GM12874 (cell line): ENCODE results near the gene PHKB.

Source experiments
- TF ChIP-seq, protein P1 (sequence below): IDR thresholded peaks from 2 replicates; pipeline ENCODE4 v1.5.1; 2011; ENCODE audit warnings: low read depth, mild to moderate bottlenecking, control low read depth, low read length, moderate library complexity; ENCODE audit not compliant: insufficient read depth

PHKB gene

DNA sequence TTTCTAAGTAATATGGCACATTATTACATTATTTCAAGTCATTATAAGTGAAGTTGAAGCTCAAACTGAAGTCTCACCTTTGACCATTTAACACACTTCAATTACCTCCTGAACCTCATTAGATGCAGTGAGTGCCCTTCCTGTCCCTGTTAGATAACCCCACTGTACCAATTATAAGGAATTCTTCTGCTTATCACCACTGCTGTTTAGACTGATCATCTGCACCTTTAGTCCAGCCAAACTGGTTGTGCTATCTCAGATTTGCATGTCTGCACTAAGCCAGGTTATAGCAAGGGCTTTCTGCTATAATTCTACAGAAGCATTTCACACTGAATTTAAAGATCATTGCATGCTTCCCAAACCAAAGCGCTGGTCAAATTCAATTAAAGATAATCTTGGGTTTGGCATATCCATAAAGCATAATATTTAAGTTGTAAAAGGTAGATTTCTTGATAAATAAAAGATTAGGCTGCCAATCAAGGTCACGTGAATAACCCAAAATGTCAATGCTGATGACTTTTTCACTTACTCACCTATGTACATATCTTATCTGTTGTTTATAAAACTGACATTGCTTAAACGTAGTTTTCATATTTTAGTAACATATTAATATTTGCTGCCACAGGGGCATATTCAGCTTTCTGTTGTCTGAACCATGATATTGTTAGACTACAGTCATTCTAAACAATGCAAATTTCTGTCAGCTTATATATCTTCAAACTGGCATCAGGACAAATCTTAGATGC is 12.1 kb upstream of the PHKB start:
- TF ChIP-seq, protein P1, sequence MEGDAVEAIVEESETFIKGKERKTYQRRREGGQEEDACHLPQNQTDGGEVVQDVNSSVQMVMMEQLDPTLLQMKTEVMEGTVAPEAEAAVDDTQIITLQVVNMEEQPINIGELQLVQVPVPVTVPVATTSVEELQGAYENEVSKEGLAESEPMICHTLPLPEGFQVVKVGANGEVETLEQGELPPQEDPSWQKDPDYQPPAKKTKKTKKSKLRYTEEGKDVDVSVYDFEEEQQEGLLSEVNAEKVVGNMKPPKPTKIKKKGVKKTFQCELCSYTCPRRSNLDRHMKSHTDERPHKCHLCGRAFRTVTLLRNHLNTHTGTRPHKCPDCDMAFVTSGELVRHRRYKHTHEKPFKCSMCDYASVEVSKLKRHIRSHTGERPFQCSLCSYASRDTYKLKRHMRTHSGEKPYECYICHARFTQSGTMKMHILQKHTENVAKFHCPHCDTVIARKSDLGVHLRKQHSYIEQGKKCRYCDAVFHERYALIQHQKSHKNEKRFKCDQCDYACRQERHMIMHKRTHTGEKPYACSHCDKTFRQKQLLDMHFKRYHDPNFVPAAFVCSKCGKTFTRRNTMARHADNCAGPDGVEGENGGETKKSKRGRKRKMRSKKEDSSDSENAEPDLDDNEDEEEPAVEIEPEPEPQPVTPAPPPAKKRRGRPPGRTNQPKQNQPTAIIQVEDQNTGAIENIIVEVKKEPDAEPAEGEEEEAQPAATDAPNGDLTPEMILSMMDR, result no peak

DNA sequence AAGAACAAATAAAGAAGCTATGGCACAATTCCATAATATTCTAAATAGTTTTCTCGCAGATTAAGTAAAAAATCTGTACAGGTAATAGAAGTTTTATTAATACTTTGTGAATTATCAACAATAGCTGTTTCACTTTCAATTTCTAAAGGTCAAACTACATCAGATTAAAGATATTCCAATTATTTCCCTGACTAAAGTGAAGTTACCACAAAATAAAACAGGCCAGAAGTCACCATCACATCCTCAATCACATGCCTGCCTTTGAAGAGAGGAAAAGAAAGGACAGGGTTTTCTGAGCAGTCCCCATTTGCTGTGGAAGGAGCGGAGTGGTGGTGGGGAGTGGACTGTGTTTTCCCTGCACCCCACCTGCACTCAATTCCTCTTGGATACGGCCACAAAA is 11.3 kb upstream of the PHKB start:
- TF ChIP-seq, protein P1, result no peak

DNA sequence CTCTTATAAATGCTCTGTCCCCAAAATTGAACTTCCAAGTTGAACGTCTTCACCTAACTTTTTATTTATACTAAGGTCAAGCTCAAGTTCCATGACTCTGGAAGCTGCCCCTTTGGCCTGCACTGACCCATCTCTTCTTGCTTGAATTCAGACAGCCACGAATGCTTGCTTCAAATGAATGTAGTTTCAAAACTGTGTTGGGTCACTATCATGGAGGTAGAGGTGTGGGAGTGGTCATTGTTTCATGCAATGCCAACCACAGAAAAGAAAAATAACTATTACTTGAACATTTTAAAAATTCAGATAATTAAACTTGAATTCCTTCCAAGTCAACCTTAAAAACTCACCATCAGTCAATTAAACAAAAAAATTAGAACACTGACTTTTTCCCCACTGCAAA is 2.8 kb upstream of the PHKB start:
- TF ChIP-seq, protein P1, result no peak

DNA sequence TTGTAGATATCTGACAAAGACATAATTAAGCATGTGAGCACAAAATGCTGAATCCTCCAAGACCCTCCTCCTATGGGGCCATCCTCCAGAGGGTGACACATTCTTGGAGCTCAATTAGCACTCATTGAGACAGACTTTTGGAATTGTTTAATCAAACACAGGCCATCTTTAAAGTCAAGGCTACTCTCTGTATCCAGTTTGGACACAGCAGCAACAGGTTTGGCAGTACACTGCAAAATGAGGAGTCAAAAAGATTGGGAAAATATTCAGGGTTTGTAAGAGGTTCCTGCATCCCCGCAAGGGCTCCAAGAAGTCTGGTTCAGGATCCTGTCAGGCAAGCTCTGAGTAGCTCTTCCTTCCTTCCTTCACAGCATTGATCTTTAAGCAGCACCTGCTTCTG is 1.5 kb upstream of the PHKB start:
- TF ChIP-seq, protein P1, result no peak

DNA sequence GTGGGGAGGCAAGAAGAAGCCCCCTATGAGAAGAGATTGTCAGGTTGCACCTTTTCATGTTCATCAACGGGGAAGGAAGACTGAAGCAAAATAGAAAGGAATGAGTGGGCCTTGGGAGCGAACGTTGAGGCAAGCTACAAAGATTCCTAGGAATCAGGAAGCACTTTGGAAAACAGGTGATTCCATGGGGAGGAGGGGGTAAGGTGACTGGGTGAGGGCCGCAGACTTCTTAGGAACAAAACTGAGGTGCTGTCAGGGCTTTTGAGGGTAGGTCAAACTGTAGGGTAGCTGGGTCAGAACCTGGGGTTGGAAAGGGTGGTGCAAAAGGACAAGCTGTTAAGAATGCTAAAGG is 796 bp upstream of the PHKB start:
- TF ChIP-seq, protein P1, result no peak

DNA sequence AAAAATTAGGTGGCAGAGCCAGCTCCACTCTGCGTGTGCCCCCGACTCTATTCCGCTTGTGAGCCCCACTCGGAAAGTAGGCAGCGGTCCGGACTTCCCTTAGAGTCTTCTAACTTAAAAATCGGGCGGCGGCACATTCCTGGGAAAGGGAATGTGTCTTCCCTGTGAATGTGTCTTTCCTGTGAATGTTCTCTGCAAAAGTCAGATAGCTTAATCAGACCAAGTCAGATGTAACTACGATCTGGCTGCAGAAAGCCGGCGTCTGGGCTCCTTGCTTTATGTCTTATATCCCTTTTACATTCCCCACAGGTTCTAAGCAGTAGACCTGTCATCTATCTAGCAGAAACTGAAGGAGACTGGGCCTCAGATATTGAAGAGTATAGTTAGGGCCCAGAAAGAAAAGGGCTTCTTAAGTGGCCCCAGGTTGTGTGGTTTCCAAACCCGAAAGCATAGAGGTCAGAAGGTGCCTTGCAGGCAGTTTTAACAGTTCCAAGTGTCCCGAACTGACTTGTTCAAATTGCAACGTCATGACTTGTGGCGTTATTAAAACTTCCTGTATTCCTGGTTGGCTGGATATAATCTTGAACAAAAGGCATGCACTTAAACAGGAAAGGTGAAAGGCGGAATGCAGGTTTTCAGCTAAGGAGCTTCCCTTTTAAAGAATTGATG is 601 bp downstream of the PHKB start:
- TF ChIP-seq, protein P1, result no peak

DNA sequence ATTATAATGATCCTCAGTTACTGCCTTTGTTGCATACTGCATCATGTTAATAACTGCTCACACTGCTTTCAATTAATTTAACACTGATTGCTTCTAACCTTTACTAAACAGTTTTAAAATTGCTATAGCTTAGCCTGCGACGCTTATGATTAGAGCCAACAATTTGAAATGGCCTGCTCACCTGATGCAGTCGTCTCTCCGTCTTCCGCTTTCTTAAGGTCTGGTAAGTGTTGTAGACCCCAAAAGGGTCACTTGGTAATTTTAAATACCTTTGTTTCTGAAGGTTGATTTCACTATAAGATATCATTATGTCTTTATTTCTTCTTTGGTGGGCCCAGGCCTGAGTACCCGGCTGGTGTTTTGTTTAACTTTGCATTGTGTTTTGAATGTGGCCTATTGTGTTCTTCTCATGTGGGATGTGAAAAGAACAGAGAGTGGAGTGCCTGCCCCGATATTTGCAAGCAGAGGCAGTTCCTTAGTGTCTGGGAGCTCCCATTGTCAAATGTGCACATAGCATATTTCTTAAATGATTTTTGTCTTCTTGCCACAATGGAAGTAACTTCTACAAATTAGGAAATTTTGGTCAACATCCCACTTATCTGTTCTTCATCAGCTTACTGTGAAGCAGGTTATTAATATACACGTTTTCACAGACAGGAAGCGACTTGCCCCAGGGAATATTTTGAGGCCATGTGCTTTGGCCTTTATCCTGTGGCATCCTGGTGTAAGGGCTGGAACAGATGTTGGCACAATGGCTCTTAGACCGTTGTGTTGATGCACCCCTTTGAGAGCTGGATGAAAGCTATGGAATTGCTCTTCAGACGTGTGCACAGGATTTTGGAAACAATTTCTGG is 2.9 kb downstream of the PHKB start:
- TF ChIP-seq, protein P1, result no peak
